ENCODE data around the gene SARM1. TPM values are rescaled to one million over a fixed set of nuclear protein-coding genes. Genes with fewer than 3 reads are reported as not detected.
A peak's percentile ranks its signal among the peaks of the same experiment; 100 is the strongest.

The SARM1 gene
- total RNA-seq, 1 experiment from 2014 or later = 23.9 TPM

- H2AFZ ChIP-seq (ENCODE audit: low read length) = no peak overlapping the region
Observed at GRCh38 chr17:28404007-28404406, 32.5 kb downstream of the SARM1 start.

DNA sequence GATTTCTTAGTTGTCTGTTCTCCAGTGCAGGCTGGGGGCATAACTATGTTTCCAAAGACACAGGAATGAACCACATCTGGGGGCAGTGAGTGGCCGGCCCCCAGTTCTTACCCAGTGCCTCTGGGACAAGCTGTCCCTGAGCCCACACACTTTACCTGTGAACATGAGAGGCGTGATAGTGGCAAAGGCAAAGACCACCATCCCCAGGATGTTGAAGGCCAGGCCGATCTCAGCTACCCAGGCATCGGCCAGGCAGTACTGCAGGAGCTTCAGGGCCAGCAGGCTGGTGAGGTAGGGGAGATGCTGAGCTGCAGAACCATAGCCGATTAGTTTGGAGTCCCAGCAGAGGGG is 32.9 kb downstream of the SARM1 start:
- H3K4me3 ChIP-seq (ENCODE audit: low read length) = no peak overlapping the region

More at GRCh38 chr17:28404007-28404406, 32.5 kb downstream of the SARM1 start:
- Histone ChIP-seq H3K79me2 (ENCODE audit: low read length) (no peaks in the 10 kb centered on the region), H3K27ac (ENCODE audit: low read length) (no peak overlapping the region), H3K9me2 (replicated peaks; ENCODE audit: insufficient read depth, low read length) (no peaks in the 10 kb centered on the region), H3K9me3 (ENCODE audit: low read length) (no peaks in the 10 kb centered on the region), H4K20me1 (ENCODE audit: insufficient read depth, low read depth, low read length) (no peaks in the 10 kb centered on the region), H3K36me3 (ENCODE audit: insufficient read depth, low read length) (no peaks in the 10 kb centered on the region), H3K27me3 (ENCODE audit: low read length) (no peaks in the 10 kb centered on the region), H3K9ac (ENCODE audit: low read length) (no peak overlapping the region), H3K4me2 (ENCODE audit: low read depth, low read length, poor library complexity, severe bottlenecking) (no peak overlapping the region), H3K4me1 (ENCODE audit: low read length) (peaks cover 13% of the 10 kb centered on the region), H3K4me3 (ENCODE audit: low read length) (no peak overlapping the region)
- peak; percentile 61 for DNase-seq

DNA sequence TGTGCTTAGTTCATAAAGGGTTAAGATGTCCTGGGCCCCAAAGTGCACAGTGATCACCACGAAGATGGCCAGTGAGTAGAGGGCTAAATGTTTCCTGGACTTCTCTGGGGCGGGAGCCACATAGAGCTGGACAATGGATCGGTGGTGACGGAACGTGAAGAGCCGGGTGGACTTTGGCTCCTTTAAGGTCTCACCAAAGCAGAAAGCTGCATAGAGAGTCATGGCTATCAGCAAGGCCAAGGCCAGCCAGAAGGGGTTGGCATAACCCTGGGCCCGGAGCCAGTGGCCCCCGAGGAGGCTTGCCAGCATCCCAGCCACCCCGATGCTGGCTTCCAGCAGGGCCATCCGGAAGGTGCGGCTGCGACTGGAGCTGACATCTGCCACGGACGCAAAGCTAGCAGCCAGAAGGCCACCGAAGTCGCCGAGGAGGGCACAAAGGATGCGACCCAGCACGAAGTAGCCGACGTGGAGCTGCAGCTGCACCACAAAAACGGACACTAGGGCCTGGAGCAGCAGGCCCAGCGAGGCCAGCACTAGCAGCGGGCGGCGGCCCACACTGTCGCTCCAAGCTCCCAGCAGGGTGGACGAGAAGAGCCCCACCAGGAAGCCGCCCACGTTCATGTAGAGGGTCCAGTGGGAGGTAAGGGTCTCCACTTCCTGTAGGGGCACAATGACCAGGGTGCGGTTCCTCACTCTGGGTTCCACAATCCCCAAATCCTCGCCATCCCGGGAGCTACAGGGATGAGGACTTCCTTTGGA is 33.5 kb downstream of the SARM1 start:
- Histone ChIP-seq H3K79me2 (ENCODE audit: low read length) (no peaks in the 10 kb centered on the region), H3K4me1 (ENCODE audit: low read length) (peaks cover 13% of the 10 kb centered on the region), H3K4me2 (ENCODE audit: low read depth, low read length, poor library complexity, severe bottlenecking) (peak overlapping the region; percentile 95), H3K9me2 (replicated peaks; ENCODE audit: insufficient read depth, low read length) (no peaks in the 10 kb centered on the region), H3K9ac (ENCODE audit: low read length) (peak overlapping the region; percentile 80), H3K4me3 (ENCODE audit: low read length) (peak overlapping the region; percentile 81), H4K20me1 (ENCODE audit: insufficient read depth, low read depth, low read length) (no peaks in the 10 kb centered on the region), H3K27me3 (ENCODE audit: low read length) (no peaks in the 10 kb centered on the region), H2AFZ (ENCODE audit: low read length) (no peak overlapping the region; the same call in 1 of the 2 replicates), H3K9me3 (ENCODE audit: low read length) (no peaks in the 10 kb centered on the region), H3K36me3 (ENCODE audit: insufficient read depth, low read length) (no peaks in the 10 kb centered on the region), H3K27ac (ENCODE audit: low read length) (no peak overlapping the region)
- no peak for DNase-seq

More for the DNA sequence above, 32.9 kb downstream of the SARM1 start:
- Histone ChIP-seq H3K27ac (ENCODE audit: low read length) (no peak overlapping the region), H3K4me1 (ENCODE audit: low read length) (peaks cover 13% of the 10 kb centered on the region), H3K4me2 (ENCODE audit: low read depth, low read length, poor library complexity, severe bottlenecking) (no peak overlapping the region), H3K27me3 (ENCODE audit: low read length) (no peaks in the 10 kb centered on the region), H3K36me3 (ENCODE audit: insufficient read depth, low read length) (no peaks in the 10 kb centered on the region), H3K79me2 (ENCODE audit: low read length) (no peaks in the 10 kb centered on the region), H3K9me2 (replicated peaks; ENCODE audit: insufficient read depth, low read length) (no peaks in the 10 kb centered on the region), H2AFZ (ENCODE audit: low read length) (no peak overlapping the region), H4K20me1 (ENCODE audit: insufficient read depth, low read depth, low read length) (no peaks in the 10 kb centered on the region), H3K9ac (ENCODE audit: low read length) (no peak overlapping the region), H3K9me3 (ENCODE audit: low read length) (no peaks in the 10 kb centered on the region)
- no peak for DNase-seq

DNA sequence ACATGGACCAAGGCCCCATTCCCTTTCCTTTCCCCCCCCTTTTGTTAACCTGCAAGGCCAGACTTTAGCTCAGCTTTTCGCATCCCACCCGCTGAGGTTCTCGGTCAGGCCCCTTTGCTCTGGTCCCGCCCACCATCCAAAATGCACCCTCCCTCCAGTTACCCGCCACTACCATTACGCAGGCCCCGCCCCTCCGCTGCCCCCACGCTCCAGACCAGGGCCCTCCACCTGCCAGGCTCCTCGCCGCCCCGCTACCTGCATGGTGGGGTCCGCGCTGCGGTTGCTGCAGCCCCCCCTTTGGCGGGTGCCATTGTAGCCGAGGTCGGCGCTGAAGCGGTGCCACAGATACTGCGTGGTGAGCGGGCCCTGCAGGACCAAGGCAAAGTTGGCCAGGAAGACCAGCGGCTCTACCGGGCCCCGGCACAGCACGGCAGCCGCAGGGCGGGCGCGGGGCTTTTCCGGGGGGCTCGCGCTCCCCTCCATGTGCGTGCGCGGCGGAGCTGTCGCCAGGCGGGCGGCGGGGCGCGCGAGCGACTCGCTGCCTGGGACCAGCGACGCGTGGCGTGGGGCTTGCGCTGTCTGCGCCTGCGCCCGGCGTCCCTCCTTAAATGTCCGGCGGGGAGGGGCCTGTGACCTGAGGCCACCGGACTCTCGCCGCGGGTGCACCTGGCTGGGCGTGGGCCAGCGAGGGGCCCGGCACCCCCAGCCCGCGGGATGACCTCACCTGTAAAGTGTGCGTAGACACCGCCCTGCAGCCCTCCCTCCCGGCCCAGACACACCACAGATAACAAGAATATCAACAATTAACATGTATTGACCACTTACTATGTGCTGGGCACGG is 34.4 kb downstream of the SARM1 start, which contains the start of gene SLC46A1:
Gene SLC46A1 (minus strand): TSS at position 581 of the 841 bp plus-strand sequence. CDS start 98 bp downstream, at position 483.
- peak; percentile 85 for DNase-seq
- no peak within 1 kb of the TSS for H3K27ac ChIP-seq (ENCODE audit: low read length)
- H3K79me2 ChIP-seq (ENCODE audit: low read length) = no peaks in the 10 kb centered on the region

DNA sequence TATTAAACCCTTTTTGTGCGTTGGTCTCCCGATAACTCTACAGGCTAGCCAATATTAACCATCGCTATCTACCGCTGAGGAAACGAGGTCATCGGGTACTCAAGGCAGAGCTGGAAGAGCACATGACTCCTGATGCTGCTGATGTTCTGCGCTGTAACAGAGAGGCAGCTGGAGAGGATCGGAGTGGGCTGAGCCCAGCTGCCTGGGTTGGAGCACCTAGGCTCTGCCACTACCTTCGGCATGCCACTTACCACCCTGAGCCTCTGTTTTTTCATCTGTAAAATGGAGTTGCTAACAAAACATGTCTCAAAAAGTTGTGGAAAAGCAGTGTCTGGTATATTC is 35.0 kb downstream of the SARM1 start:
- peaks cover 13% of the 10 kb centered on the region for H3K4me1 ChIP-seq (ENCODE audit: low read length)
- no peaks in the 10 kb centered on the region for H3K79me2 ChIP-seq (ENCODE audit: low read length)
- no peaks in the 10 kb centered on the region for H3K27me3 ChIP-seq (ENCODE audit: low read length)
- H4K20me1 ChIP-seq (ENCODE audit: insufficient read depth, low read depth, low read length) = no peaks in the 10 kb centered on the region
- peak overlapping the region; percentile 95 for H3K4me2 ChIP-seq (ENCODE audit: low read depth, low read length, poor library complexity, severe bottlenecking)
- DNase-seq = no peak
- H2AFZ ChIP-seq (ENCODE audit: low read length) = peak overlapping the region; percentile 95; the same call in 1 of the 2 replicates
- no peaks in the 10 kb centered on the region for H3K9me3 ChIP-seq (ENCODE audit: low read length)
- no peak overlapping the region for H3K27ac ChIP-seq (ENCODE audit: low read length)
- H3K9ac ChIP-seq (ENCODE audit: low read length) = peak overlapping the region; percentile 80
- H3K36me3 ChIP-seq (ENCODE audit: insufficient read depth, low read length) = no peaks in the 10 kb centered on the region
- H3K9me2 ChIP-seq (replicated peaks; ENCODE audit: insufficient read depth, low read length) = no peaks in the 10 kb centered on the region
- H3K4me3 ChIP-seq (ENCODE audit: low read length) = peak overlapping the region; percentile 81

More for the DNA sequence above, 34.4 kb downstream of the SARM1 start, which contains the start of gene SLC46A1:
- Histone ChIP-seq H3K4me2 (ENCODE audit: low read depth, low read length, poor library complexity, severe bottlenecking) (peak within 1 kb of the TSS; percentile 95), H3K27me3 (ENCODE audit: low read length) (no peaks in the 10 kb centered on the region), H3K4me1 (ENCODE audit: low read length) (peaks cover 13% of the 10 kb centered on the region), H3K4me3 (ENCODE audit: low read length) (peak within 1 kb of the TSS; percentile 81), H2AFZ (ENCODE audit: low read length) (peak within 1 kb of the TSS; percentile 95; the same call in 1 of the 2 replicates), H3K9ac (ENCODE audit: low read length) (peak within 1 kb of the TSS; percentile 80), H4K20me1 (ENCODE audit: insufficient read depth, low read depth, low read length) (no peaks in the 10 kb centered on the region), H3K36me3 (ENCODE audit: insufficient read depth, low read length) (no peaks in the 10 kb centered on the region), H3K9me2 (replicated peaks; ENCODE audit: insufficient read depth, low read length) (no peaks in the 10 kb centered on the region), H3K9me3 (ENCODE audit: low read length) (no peaks in the 10 kb centered on the region)

DNA sequence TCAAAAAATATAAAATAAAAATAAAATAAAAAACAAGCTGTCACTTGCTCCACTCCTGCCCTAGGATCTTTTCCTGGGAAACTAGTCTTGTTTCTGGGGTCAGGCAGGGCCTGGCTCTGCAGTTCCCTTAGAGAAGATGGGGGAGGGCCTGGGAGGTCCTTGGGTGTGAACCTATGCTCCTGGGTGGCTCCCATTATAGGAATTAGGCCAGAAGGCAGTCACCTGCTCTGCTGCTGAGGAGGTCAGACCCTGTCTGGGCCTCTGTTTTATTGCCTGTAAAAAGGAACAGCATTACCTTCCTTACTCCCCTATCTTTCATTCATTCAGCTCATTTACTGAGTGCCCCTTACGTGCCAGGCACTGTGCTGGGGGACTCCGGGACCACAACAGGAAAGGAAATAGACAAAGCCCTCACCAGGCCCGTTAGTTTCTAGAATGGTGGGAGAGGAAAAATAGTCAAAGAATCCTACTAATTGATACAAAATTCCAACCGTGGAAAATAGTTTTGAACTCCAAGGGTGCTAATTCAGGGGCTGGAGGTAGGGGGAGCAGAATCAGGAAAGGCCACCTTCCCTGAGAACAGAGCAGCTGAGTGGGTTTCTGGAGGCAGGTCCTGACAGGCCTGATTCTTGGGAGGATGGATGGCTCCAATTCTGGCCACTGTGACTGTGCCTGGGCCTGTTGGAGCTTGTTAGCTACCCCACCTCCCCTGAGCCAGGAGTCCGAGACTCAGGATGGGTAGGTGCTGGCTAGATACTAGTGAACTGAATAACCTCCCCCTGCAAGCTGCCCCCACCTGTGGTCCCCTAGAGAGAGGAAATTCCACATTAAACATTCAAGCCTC is 35.9 kb downstream of the SARM1 start:
- Histone ChIP-seq H3K79me2 (ENCODE audit: low read length) (no peaks in the 10 kb centered on the region), H2AFZ (ENCODE audit: low read length) (no peak overlapping the region), H3K4me2 (ENCODE audit: low read depth, low read length, poor library complexity, severe bottlenecking) (no peak overlapping the region), H4K20me1 (ENCODE audit: insufficient read depth, low read depth, low read length) (no peaks in the 10 kb centered on the region), H3K9me2 (replicated peaks; ENCODE audit: insufficient read depth, low read length) (no peaks in the 10 kb centered on the region), H3K9me3 (ENCODE audit: low read length) (no peaks in the 10 kb centered on the region), H3K4me1 (ENCODE audit: low read length) (peaks cover 13% of the 10 kb centered on the region), H3K4me3 (ENCODE audit: low read length) (no peak overlapping the region), H3K27me3 (ENCODE audit: low read length) (no peaks in the 10 kb centered on the region), H3K36me3 (ENCODE audit: insufficient read depth, low read length) (no peaks in the 10 kb centered on the region), H3K9ac (ENCODE audit: low read length) (no peak overlapping the region), H3K27ac (ENCODE audit: low read length) (no peak overlapping the region)
- DNase-seq = no peak

GRCh38 chr17:28407974-28408306 is 36.4 kb downstream of the SARM1 start:
- Histone ChIP-seq H3K9me2 (replicated peaks; ENCODE audit: insufficient read depth, low read length) (no peaks in the 10 kb centered on the region), H3K4me1 (ENCODE audit: low read length) (peaks cover 13% of the 10 kb centered on the region), H3K27me3 (ENCODE audit: low read length) (no peaks in the 10 kb centered on the region), H4K20me1 (ENCODE audit: insufficient read depth, low read depth, low read length) (no peaks in the 10 kb centered on the region), H3K4me2 (ENCODE audit: low read depth, low read length, poor library complexity, severe bottlenecking) (no peak overlapping the region), H2AFZ (ENCODE audit: low read length) (no peak overlapping the region), H3K9me3 (ENCODE audit: low read length) (no peaks in the 10 kb centered on the region), H3K9ac (ENCODE audit: low read length) (no peak overlapping the region), H3K36me3 (ENCODE audit: insufficient read depth, low read length) (no peaks in the 10 kb centered on the region), H3K4me3 (ENCODE audit: low read length) (no peak overlapping the region), H3K79me2 (ENCODE audit: low read length) (no peaks in the 10 kb centered on the region), H3K27ac (ENCODE audit: low read length) (no peak overlapping the region)
- DNase-seq = no peak

All from Karpas-422 (cell line).